Measurements from ENCODE around the gene BATF3.

DNA sequence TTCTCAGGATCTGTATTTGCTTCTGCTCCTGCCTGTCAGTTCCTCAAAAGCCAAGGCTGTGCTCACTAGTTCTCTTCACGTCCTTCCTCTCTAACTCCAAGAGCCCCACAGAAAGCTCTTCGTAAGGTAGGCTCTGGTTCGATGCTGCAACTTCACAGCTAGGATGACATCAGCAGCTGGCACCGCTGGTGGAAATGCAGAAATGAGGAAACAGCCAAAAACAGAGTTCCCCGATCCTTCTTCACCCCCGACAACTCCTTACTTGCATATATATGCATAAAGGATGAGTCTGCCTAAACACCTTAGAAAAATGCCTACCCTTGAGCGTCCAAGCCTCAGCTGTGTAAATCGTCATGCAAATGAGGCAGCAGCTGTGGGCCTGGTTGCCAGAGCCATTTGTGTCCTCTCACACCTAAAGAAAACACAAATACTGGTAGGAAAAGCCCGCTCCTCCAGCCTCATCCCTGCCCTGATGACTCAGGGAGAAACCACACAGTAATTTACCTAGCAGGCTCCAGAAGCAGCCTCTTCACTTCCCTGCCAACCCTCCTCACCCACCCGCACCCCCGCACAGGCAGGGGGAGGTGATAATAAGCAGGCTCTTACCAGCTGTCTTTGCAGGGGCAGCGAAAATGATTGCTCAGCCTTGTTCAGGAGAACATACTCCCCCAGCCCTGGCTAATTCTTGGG, 28.2 kb downstream of the BATF3 start:
- TF ChIP-seq POLR2A (IDR thresholded peaks at IDR 0.05) (no peak), CTCF (IDR thresholded peaks at IDR 0.05 in 4 of 5, conservative IDR thresholded peaks at IDR 0.05 in 1 of 5) (no peak)

Data from gastrocnemius medialis (tissue), 4 donors.